Endothelial cell of umbilical vein (primary cell): ENCODE results near the gene VANGL2. TPM values are rescaled to one million over a fixed set of nuclear protein-coding genes. Genes with fewer than 3 reads are reported as not detected.

Source experiments
- BruUV-seq: library from RNA; stranded (reverse); fragments of 400-500 nt; replicated peaks from 2 replicates; lab custom pipeline; 2021; lab: Mats Ljungman, UMichigan
- CTCF ChIA-PET: fragments of 300-600, 350-600 bp; sonication (Branson Sonifier 250); formaldehyde crosslinking; loops from one replicate; lab custom pipeline; 2021; ENCODE audit warnings: antibody characterized with exemption, inconsistent platforms; lab: Charles Lee
- POLR2A ChIA-PET: fragments of 300-600, 350-600 bp; sonication (Branson Sonifier 250); formaldehyde crosslinking; loops from one replicate; lab custom pipeline; 2021; ENCODE audit warnings: antibody characterized with exemption, inconsistent platforms; lab: Charles Lee
- DNase-seq: peaks from one replicate; pipeline ENCODE4 v3.0.0-alpha.2; 2011; ENCODE audit warnings: low read depth, low spot score
- FAIRE-seq: peaks from 2 replicates; lab custom pipeline; 2011; peaks lifted over from hg19 to GRCh38; lab: Jason Lieb, UNC
- H2AFZ ChIP-seq: 2 replicates; pipeline ENCODE4 v1.6.0; 2012; ENCODE audit warnings: low read depth, low read length, control low read depth, inconsistent platforms
- H3K27ac ChIP-seq: 2 replicates; pipeline ENCODE4 v1.5.1; 2011; ENCODE audit warnings: low read depth, mild to moderate bottlenecking, control low read depth, low read length, moderate library complexity; ENCODE audit not compliant: insufficient read depth
- H3K27me3 ChIP-seq, 2 experiments: 2 replicates each; pipeline versions ENCODE4 v1.6.0 to v1.6.1; 2011; ENCODE audit warnings: low read length in 2 of 2, mixed read lengths in 1 of 2; ENCODE audit not compliant: control insufficient read depth in 2 of 2, insufficient read depth in 2 of 2
- H3K36me3 ChIP-seq, 2 experiments: 2 replicates in 1 of 2; 3 replicates in 1 of 2; pipeline ENCODE4 v1.5.1; 2011; ENCODE audit warnings: low read length in 2 of 2, mild to moderate bottlenecking in 1 of 2, moderate library complexity in 1 of 2; ENCODE audit not compliant: control insufficient read depth in 2 of 2, insufficient read depth in 2 of 2; ENCODE audit errors: extremely low read depth in 1 of 2
- H3K4me1 ChIP-seq: 3 replicates; pipeline ENCODE4 v1.5.1; 2011; ENCODE audit warnings: mild to moderate bottlenecking, low read length; ENCODE audit not compliant: control insufficient read depth, insufficient read depth; ENCODE audit errors: extremely low read depth
- H3K4me2 ChIP-seq: 2 replicates; pipeline ENCODE4 v1.6.1; 2011; ENCODE audit warnings: low read length, control low read depth, mixed read lengths; ENCODE audit not compliant: insufficient read depth
- H3K4me3 ChIP-seq, 3 experiments: fragments of 200-600 bp in 1 of 3; sonication (generic), shearing (Covaris generic) in 1 of 3; replicated peaks in 1 of 3; 2 replicates each; pipeline ENCODE4 v1.5.1; 2011 to 2016; ENCODE audit warnings: control low read depth in 3 of 3, low read length in 3 of 3, mild to moderate bottlenecking in 2 of 3, inconsistent platforms in 1 of 3, low read depth in 1 of 3, moderate library complexity in 1 of 3; ENCODE audit not compliant: insufficient read depth in 1 of 3
- H3K79me2 ChIP-seq: 2 replicates; pipeline ENCODE4 v1.6.0; 2012; ENCODE audit warnings: low read length, inconsistent platforms; ENCODE audit not compliant: control insufficient read depth, insufficient read depth
- H3K9ac ChIP-seq: replicated peaks from 2 replicates; pipeline ENCODE3; 2011; ENCODE audit warnings: low read length, control low read depth; ENCODE audit not compliant: insufficient read depth; ENCODE audit errors: extremely low read depth
- H3K9me1 ChIP-seq: replicated peaks from 3 replicates; pipeline ENCODE4 v1.6.0; 2011; ENCODE audit warnings: mild to moderate bottlenecking, low read length; ENCODE audit not compliant: control insufficient read depth, insufficient read depth; ENCODE audit errors: extremely low read depth
- H3K9me3 ChIP-seq: replicated peaks from 2 replicates; pipeline ENCODE4 v1.5.1; 2012; ENCODE audit warnings: low read length, inconsistent platforms; ENCODE audit not compliant: control insufficient read depth, insufficient read depth
- H4K20me1 ChIP-seq: replicated peaks from 2 replicates; pipeline ENCODE3; 2011; ENCODE audit warnings: mild to moderate bottlenecking, low read length; ENCODE audit not compliant: control insufficient read depth, insufficient read depth; ENCODE audit errors: extremely low read depth
- EZH2 ChIP-seq: IDR thresholded peaks from 2 replicates; pipeline ENCODE4 v1.6.1; 2012; ENCODE audit warnings: borderline replicate concordance, low read depth, mild to moderate bottlenecking, moderate library complexity, low read length, inconsistent platforms; ENCODE audit not compliant: severe bottlenecking
- FOS ChIP-seq: IDR thresholded peaks from 2 replicates; pipeline ENCODE4 v1.6.1; 2011; ENCODE audit warnings: mild to moderate bottlenecking, low read length, moderate library complexity, borderline replicate concordance; ENCODE audit not compliant: insufficient read depth
- GATA2 ChIP-seq: IDR thresholded peaks from 2 replicates; pipeline ENCODE4 v1.7.0; 2011; ENCODE audit warnings: low read depth, mild to moderate bottlenecking, moderate library complexity, mixed read lengths, low read length; ENCODE audit not compliant: insufficient read length, insufficient read depth
- JUN ChIP-seq: IDR thresholded peaks from 2 replicates; pipeline ENCODE4 v1.6.1; 2011; ENCODE audit warnings: borderline replicate concordance, low read depth; ENCODE audit not compliant: insufficient read length, insufficient read depth
- MYC ChIP-seq: IDR thresholded peaks from one replicate; pipeline ENCODE4 v1.6.1; 2011; ENCODE audit warnings: mild to moderate bottlenecking, low read depth, low read length
- POLR2A ChIP-seq: IDR thresholded peaks from 2 replicates; pipeline ENCODE4 v1.6.1; 2012; ENCODE audit warnings: low read depth, mild to moderate bottlenecking, control low read depth, low read length
- POLR2AphosphoS5 ChIP-seq: IDR thresholded peaks from 2 replicates; pipeline ENCODE4 v1.6.1; 2012; ENCODE audit warnings: low read depth, mild to moderate bottlenecking, control low read depth, low read length, moderate library complexity; ENCODE audit not compliant: insufficient read depth
- dilution Hi-C: fragments of 300-500 bp; cut with MboI; formaldehyde crosslinking; loops from one replicate; pipeline ENCODE4 v1.15.0; 2019; ENCODE audit warnings: low sequenced_read_pairs; ENCODE audit not compliant: extremely low pct_ligation_motif_present
- intact Hi-C: fragments of 100-400 bp; cut with micrococcal nuclease; formaldehyde crosslinking; loops from one replicate; pipeline ENCODE4 v1.10.0; 2022
- polyA plus RNA-seq, 4 experiments: library from polyadenylated mRNA; depleted of rRNA in 3 of 4; stranded (reverse) in 3 of 4; unstranded in 1 of 4; fragments of >200 nt; gene quantifications; 2 replicates each; pipeline versions ENCODE4 v1.2.1 to v1.2.3, GENCODE V29; 2011 to 2012; ENCODE audit warnings: missing spikeins in 1 of 4
- total RNA-seq: library from RNA; stranded (reverse); gene quantifications from 2 replicates; pipeline ENCODE4 v1.2.3, GENCODE V29; 2021
- TF ChIP-seq, protein P1 (sequence below): IDR thresholded peaks from 2 replicates; pipeline ENCODE4 v1.6.1; 2011; ENCODE audit not compliant: insufficient read depth, insufficient read length
- TF ChIP-seq, protein P2 (sequence below), 2 donors: IDR thresholded peaks; 1 replicate in 1 of 2; 2 replicates in 1 of 2; pipeline ENCODE4 v1.5.1; 2011; ENCODE audit warnings: low read length in 2 of 2, mild to moderate bottlenecking in 2 of 2, moderate library complexity in 2 of 2, control low read depth in 1 of 2, inconsistent platforms in 1 of 2, low read depth in 1 of 2; ENCODE audit not compliant: insufficient read depth in 1 of 2; ENCODE audit errors: extremely low read depth in 1 of 2

Gene VANGL2
- total and polyA plus RNA-seq, 2 donors (not counting 3 experiments of a cell fraction or from before 2014, with no cell fraction given), result 0.01 TPM; not detected in 1

DNA sequence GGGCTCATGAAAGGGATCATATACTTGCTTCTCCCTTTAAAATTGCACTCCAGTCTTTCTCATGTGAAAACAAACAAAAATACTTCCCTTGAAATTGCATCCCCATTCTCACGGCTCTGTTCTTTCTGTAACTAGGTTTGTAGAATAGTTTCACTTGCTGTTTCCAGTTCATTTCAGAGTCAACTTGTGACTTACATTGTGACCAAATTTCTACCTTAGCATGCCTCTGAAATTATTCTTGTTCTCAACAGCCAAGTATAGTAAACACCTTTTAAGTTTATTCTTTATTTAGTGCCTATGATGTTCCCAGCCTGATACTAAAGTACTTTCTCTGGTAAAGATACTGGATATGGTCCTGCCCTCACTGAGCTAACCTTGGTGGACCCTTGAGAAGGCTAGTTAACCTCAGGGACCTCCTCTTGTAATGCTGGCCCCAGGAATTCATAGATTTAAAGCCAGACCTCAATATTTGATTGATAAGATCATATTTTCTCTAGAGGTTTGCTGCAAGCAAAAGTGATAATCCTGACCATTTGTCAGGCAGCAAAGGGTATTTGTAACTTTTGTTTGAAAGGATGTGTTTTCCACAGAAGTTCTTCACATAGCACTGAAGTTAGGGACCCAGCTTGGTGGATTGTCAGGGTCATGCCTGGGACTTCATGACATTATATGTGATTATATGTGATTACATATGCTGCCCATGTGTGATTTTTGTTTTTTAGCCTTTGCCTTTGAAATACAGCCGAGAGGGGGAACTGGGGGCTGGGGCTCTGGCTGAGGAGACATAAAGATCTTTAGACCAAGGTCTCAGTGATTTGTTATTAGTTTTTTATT is 29.6 kb downstream of the VANGL2 start:
- ChIA-PET CTCF (interaction anchor here (1.8 to 2.0 kb wide), 2 partner anchors 177 to 180 kb away, joined by 6 to 18 read pairs; no protein-coding TSS in a partner anchor), POLR2A (no interaction called here)
- Histone ChIP-seq H3K36me3 (no peaks in the 10 kb centered on the region), H3K4me3 (no peak overlapping the region), H3K9me1 (no peaks in the 10 kb centered on the region), H3K79me2 (no peaks in the 10 kb centered on the region), H3K27ac (no peak overlapping the region), H3K9me3 (no peaks in the 10 kb centered on the region), H2AFZ (no peak overlapping the region), H4K20me1 (no peaks in the 10 kb centered on the region), H3K4me2 (no peak overlapping the region), H3K27me3 (peaks cover 3 to 18% of the 10 kb centered on the region in 2 experiments), H3K4me1 (no peaks in the 10 kb centered on the region), H3K9ac (no peak overlapping the region)
- TF ChIP-seq POLR2A (no peak), FOS (no peak), POLR2AphosphoS5 (no peak), GATA2 (no peak), JUN (no peak), EZH2 (no peak), MYC (no peak)
- TF ChIP-seq, protein P1, sequence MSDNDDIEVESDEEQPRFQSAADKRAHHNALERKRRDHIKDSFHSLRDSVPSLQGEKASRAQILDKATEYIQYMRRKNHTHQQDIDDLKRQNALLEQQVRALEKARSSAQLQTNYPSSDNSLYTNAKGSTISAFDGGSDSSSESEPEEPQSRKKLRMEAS, result no peak
- TF ChIP-seq, protein P2, sequence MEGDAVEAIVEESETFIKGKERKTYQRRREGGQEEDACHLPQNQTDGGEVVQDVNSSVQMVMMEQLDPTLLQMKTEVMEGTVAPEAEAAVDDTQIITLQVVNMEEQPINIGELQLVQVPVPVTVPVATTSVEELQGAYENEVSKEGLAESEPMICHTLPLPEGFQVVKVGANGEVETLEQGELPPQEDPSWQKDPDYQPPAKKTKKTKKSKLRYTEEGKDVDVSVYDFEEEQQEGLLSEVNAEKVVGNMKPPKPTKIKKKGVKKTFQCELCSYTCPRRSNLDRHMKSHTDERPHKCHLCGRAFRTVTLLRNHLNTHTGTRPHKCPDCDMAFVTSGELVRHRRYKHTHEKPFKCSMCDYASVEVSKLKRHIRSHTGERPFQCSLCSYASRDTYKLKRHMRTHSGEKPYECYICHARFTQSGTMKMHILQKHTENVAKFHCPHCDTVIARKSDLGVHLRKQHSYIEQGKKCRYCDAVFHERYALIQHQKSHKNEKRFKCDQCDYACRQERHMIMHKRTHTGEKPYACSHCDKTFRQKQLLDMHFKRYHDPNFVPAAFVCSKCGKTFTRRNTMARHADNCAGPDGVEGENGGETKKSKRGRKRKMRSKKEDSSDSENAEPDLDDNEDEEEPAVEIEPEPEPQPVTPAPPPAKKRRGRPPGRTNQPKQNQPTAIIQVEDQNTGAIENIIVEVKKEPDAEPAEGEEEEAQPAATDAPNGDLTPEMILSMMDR (IDR thresholded peaks at IDR 0.05; ENCODE audit: extremely low read depth in 1 of 2, insufficient read depth in 1 of 2, low read depth in 1 of 2, low read length in 2 of 2), result no peak
- intact Hi-C loops, result no loop called here
- DNase-seq (no peak), FAIRE-seq (no peak)
- dilution Hi-C loops, result no loop called here
- BruUV-seq, result no TSS peak
